ENCODE results near the gene CACUL1. TPM values are rescaled to one million over a fixed set of nuclear protein-coding genes. Genes with fewer than 3 reads are reported as not detected.

Gene CACUL1
- total RNA-seq, 2 donors from 2014 or later, result 37.9 to 49.3 TPM

DNA sequence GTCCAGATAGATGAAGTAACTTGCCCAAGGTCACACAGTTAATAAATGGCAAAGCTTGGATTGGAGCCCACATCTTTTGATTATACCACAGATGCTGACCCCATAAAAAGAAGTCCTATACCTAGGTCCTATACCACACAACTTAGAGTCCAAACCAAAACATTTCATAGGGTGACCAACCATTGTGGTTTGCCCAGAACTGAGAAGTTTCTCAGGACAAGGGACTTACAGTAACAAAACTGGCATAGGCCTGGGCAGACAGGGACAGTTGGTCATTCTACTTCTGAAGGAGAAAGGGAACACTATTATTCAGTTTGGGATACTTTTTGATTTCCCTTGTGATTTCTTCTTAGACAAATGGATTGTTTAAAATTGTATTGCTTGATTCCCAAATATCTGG lies 126.4 kb downstream of the CACUL1 start:
- intact Hi-C loops (cut with DNase I), result no loop called here
- H3K4me3 ChIP-seq, result no peak overlapping the region
- H3K27me3 ChIP-seq, result no peaks in the 10 kb centered on the region
- H3K9ac ChIP-seq (ENCODE audit: low read depth in 2 of 2, low read length in 2 of 2), result no peak overlapping the region
- H3K36me3 ChIP-seq, result no peaks in the 10 kb centered on the region
- DNase-seq, result no peak
- H3K27ac ChIP-seq, result no peak overlapping the region
- no peaks in the 10 kb centered on the region for H3K9me3 ChIP-seq
- no peaks in the 10 kb centered on the region for H3K4me1 ChIP-seq
- TF ChIP-seq, protein P1, sequence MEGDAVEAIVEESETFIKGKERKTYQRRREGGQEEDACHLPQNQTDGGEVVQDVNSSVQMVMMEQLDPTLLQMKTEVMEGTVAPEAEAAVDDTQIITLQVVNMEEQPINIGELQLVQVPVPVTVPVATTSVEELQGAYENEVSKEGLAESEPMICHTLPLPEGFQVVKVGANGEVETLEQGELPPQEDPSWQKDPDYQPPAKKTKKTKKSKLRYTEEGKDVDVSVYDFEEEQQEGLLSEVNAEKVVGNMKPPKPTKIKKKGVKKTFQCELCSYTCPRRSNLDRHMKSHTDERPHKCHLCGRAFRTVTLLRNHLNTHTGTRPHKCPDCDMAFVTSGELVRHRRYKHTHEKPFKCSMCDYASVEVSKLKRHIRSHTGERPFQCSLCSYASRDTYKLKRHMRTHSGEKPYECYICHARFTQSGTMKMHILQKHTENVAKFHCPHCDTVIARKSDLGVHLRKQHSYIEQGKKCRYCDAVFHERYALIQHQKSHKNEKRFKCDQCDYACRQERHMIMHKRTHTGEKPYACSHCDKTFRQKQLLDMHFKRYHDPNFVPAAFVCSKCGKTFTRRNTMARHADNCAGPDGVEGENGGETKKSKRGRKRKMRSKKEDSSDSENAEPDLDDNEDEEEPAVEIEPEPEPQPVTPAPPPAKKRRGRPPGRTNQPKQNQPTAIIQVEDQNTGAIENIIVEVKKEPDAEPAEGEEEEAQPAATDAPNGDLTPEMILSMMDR (IDR thresholded peaks at IDR 0.05), result no peak

DNA sequence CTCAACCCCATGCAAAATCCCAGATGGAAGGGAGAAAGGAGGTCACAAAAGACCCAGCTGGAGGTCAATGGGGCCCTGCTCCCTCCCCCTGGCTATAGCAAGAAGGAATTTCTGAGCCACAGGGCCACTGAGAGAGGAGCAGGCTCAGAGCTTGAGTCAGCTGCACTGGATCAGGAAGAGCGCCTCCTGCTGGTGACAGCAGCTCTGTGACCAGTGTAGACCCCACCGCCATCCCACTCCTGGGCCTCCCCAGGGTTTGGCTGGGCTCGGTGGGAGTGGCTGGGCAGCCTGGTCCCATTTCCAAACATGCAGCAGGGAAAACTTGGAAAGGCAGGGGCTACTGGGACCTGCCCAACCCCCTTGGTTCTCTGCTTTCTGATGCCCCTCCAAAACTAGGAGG lies 127.8 kb downstream of the CACUL1 start:
- no peaks in the 10 kb centered on the region for H3K4me1 ChIP-seq
- no peak overlapping the region for H3K27ac ChIP-seq
- H3K27me3 ChIP-seq, result no peaks in the 10 kb centered on the region
- H3K9ac ChIP-seq (ENCODE audit: low read depth in 2 of 2, low read length in 2 of 2), result no peak overlapping the region
- no peaks in the 10 kb centered on the region for H3K9me3 ChIP-seq
- no peak overlapping the region for H3K4me3 ChIP-seq
- TF ChIP-seq, protein P1 (IDR thresholded peaks at IDR 0.05), result no peak
- H3K36me3 ChIP-seq, result no peaks in the 10 kb centered on the region
- intact Hi-C loops (cut with DNase I), result no loop called here
- DNase-seq, result no peak

Other genes starting within 250 kb of the CACUL1 start
- gene PRLHR, start 159.3 kb downstream of the CACUL1 start, total RNA-seq, result not detected